GM21381 (cell line): ENCODE measurements around the gene PI4KB.
"Not testable (repeated sequence)": the region's sequence is repeated elsewhere in the genome, so short reads cannot be mapped to it uniquely, and the experiment has no call there.

ENCODE experiments used
- ATAC-seq: cut with Tn5 transposase; IDR thresholded peaks from one replicate; pipeline ENCODE4 v1.9.1; 2021; ENCODE audit warnings: mild to moderate bottlenecking, moderate library complexity; ENCODE audit not compliant: unreplicated experiment

PI4KB gene

DNA sequence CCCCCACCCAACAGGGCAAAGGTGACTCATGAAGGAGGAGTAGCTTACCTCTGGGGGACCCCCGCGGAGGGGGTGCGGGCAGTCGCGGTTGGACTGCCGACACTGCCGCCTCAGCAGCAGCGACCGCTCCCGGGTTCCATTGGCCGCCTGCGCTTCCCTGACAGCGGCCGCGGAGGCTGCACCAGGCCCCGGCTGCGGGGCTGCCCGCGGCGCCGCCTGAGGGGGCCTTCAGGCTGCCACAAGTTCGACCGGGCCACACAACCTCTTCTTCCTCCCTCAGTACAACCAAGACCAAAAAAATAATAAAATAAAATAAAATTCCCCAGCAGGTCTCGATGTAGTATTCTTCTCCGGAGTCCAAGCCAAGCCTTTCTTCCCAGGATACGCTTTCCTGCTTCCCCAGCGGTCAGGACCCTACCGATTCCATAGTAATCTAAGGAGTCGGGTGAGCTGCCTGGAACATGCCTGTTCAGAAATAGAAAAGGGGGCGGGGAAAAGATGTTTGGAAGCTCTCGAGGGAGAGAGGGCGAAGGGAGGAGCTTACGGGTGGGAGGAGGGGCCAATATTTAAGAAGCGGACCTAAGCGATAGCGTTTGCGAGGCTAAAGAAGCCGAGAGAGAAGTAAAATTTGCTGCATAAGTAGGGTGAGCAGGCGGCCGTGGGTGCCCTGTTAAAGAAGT lies at the start of gene PI4KB:
PI4KB (minus strand) TSS at position 194 of the 680 bp plus-strand sequence. CDS start 10,935 bp downstream, outside the sequence.
- peak; percentile 68 for ATAC-seq

DNA sequence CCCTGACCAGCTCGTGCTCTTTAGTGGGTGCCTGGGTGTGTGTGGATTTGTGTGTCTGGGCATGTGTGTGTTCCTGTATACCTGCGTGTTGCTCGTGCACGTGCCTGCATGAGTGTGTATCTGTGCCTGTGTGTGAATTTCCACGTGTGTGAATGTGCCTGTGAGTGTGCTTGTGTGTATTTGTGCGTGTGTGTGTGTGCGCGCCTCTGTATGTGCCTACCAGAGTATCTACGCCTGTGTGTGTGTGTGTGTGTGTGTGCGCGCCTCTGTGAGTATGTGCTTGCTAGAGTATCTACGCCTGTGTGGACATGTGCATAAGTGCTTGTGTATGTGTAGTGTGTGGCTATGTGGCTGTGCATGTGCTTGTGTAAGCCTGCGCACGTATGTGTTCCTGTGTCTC lies 46.0 kb upstream of the PI4KB start:
- ATAC-seq, result no peak

DNA sequence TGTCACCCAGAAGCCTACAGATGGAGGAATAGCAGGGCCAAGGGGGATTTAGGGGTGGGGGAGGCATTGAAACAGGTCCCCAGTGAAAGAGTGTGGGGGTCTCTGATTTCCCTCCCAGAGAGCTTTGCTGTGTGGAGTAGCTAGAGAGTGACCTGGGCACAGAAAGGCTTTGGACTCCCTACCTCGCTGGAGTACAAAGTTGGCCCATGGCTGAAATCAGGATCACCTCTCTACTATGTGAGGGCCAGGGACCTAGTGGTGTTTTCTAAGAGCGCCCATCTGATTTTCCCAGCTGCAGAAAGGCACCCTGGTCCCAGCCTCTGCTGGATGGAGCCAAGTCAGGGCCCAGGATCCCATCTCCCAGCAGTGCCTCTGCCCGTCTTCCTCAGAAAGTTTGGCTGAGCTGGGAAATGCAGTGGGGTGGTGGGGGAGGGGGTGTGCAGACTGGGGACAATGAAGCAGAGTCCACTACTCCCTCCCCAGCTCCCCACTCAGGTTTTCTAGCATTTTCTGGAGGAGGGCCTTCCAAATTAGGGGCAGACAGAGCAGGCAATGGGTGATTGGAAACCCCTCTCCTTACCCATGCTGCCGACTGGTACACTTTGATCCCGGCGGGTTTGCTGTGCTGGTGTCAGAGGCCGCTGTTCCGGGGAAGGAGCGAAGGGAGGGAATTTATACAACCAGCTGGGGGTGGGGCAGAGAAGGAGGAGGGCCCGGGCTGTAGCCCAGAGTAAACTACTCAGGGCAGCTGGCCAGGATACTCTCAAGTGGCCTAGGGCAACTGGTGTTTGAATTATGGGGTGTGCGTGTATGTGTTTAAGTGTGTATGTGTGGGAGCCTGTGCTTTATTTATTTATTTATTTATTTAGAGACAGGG lies 45.1 kb upstream of the PI4KB start, which contains the start of gene SELENBP1:
SELENBP1 (minus strand) TSS at position 648 of the 877 bp plus-strand sequence; CDS start at position 584, 64 bp downstream.
- ATAC-seq, result no peak

DNA sequence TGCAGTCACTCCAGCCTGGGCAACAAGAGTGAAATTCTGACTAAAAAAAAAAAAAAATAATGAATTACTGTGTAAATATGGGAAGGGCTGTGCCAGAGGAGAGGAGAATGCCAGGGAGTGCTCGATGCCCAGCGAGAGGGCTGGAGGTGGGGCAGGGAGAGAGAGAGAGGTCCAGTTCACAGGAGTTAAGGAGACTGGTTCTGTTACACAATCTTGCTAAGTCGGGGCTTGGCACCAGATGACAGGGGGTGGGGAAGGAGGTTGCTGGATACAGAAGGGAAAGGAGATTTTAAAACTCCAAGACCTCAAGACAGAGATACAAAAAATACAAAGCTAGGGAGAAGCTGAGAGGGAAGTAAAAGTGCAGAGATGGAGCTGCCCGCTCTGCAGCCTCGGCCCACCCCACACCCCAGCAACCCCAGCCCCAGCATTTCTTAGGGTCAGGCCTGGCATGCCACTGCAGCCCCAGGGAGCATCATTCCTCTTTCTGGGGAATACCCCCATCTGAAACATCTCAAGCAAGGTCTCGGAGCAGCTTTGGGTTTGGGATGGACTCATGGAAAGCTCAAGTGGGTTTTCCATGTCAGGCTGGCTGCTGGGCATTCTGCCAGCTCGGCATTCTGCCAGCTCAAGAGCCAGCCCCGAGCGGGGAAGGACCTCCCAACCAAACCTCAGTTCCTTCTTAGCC lies 44.3 kb upstream of the PI4KB start:
- ATAC-seq, result no peak

DNA sequence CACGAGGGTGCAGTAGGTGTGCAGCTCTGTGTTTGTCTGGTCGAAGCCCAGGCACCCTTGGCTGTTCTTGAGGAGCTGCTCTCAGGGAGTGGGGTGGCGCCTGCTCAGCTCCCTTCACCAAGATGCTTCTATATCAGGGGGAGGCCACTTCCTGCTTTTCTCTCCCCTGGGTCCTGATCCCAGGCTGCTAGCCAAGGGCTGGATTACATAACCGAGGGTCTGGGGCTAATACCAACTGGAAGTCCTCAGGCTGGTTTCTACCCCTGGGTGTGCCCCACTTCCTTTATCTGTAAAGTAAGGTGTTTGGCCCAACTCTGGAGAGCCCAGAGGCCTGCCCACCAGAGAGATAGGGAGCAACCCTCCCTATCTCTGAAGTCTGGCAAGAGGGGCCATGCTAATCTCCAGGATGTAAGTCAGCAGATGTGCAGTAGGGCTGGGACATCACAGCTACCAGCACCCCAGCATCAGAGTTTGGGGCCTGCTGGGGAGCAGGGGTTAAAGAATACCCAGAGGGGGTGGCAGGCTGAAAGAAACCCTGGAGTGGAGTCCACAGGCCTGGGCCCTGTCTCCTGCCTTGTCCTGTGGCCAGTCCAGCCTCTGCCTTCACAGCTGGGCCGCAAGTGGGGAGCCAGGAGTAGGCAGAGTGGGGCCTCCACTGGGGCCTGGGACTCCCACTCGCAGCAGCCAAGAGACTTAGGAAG lies 43.1 kb upstream of the PI4KB start:
- no peak for ATAC-seq

DNA sequence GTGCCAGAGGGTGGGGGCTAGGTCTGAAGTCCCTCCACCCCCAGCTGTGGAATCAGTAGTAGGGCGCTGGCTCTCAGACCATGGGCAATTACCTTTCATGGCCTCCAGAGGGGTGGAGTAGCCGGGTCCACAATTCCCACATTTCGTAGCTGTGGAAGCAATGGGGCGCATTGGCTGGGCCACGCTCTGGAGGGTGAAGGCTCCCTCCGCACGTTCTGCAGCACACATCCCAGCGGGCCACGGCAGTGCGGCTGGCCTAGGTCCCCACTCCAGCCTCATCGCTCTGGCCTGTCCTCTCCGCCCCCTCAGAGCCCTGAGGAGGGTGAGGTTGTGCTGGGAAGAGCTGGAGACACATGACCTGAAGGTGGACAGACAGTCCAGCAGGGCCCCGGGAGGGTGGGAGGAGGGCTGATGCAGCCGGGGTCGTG lies 42.4 kb upstream of the PI4KB start:
- no peak for ATAC-seq

DNA sequence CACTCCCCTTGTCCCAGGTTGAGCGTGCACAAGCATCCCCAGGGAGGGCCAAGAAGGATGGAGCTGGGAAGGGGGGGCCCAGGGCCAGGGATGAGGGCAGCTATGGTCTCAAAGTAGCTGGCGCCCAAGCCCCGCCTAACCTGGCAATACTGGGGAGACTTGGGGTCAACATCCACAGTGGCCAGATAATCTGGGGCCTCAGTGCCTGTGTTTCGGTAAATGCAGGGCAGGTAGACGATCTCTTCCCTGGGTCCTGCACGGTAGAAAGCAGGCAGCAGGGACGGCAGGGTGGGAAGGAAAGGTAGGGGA lies 42.0 kb upstream of the PI4KB start:
- ATAC-seq, result no peak

DNA sequence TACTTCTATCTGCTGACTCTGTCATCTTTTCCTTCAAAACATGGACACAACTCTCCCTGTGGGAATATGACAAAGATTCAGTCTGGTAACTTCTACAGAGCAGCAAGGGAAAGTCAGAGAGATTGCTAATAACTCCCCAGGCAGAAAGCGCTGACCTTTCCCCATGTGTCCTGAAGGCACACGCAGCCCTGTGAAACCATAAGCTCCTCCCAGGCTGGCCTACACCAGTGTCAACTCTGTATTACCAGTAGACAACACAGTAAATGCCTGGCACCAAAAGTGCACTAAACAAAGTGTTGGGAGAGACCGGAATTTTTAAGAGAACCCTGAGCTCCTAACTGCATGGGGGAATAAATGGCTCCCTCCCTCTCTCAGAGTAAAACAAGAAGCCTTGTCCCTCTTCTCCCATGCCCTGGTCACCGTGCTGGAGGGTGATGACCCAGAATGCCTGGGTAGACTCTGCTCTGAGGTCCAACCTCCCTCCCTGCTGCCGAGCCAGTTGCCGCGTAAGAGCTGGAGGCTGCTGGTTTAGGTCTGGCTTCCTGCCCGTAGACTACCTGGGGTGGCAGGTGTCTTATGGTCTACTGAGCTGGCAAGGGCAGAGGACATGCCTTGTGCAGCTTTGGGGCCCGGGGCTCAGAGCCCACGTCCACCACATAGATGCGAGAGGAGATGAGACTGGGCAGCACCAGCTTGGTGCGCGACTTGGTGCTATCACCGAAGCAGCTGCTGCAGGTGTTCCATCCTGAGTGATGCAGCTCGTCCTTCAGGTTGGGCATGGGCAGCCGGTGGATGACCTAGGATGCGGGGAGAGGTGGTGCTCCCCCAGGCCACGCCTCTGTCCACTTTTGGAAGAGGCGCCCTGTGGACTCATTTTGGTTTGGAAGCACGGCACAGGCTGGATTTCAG lies 41.4 kb upstream of the PI4KB start:
- no peak for ATAC-seq

DNA sequence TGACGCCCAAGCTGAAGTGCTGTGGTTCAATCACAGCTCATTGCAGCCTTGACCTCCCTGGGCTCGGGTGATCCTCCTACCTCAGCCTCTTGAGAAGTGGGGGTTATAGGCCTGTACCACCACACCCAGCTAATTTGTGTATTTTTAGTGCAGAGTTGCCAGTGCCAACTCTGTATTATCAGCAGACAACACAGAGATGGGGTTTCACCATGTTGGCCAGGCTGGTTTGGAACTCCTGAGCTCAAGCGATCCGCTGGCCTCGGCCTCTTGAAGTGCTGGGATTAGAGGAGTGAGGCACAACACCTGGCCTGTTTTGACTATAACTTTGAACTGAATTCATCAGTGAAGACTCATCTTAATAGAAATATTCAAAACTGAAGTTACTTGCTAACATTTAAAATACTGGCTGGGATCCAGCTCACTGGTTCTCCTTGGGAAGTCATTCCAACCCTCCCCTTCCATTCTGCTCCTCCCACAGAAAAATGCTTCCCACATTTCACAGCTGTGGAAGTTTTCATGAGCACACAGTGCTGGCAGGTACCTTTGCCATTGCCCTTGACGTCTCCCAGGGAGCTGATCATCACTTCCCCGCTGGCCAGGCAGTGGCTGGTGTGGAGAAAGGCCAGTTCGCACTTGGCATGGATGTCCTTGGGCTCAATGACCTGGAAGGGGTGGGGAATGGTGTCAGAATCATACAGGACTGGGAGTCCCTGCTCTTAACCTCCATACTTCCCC lies 40.6 kb upstream of the PI4KB start:
- no peak for ATAC-seq

DNA sequence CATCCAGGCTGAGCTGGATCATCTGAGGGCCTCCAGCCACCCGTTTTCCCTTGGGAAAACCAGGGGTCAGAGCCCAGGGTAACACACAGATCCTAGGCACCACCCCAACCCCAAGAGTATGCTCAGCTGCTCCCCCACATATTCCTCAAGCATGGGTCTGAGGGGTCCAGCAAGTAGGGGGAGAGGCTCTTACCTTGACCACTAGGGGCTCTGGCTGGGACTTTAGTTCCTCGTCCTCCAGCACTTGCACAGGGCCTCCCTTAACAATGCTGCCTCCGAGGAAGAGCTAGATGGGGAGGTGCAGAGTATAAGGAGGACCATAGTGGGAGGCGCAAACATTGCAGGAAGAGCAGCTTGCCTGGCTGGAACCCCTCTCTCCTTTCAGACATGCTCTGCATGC lies 37.8 kb upstream of the PI4KB start:
- no peak for ATAC-seq

DNA sequence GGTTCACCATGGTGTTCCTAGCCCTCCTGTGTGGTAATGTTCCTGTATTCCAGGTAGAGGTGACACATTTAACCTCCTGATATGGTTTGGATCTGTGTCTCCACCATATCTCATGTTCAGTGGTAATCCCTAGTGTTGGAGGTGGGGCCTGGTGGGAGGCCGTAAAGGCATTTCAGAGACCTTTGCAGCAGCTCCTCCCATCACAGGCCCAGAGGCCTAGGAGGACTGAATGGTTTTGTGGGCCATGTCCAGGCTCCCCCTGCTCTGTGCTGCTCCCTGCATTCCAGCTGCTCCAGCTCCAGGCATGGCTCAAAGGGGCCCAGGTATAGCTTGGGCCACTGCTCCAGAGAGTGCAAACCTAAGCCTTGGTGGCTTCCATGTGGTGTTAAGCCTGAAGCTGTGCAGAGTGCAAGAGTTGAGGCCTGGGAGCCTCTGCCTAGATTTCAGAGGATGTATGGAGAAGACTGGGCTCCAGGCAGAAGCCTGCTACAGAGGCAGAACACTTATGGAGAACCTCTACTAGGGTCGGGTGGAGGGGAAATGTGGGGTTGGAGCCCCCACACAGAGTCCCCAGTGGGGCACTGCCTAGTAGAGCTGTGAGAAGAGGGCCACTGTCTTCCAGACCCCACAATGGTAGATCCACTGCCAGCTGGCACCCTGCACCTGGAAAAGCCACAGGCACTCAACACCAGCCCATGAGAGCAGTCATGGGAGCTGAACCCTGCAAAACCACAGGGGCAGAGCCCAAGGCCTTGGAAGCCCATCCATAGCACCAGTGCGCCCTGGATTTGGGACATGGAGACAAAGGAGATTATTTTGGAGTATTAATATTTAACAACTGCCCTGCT lies 35.3 kb upstream of the PI4KB start:
- no peak for ATAC-seq

DNA sequence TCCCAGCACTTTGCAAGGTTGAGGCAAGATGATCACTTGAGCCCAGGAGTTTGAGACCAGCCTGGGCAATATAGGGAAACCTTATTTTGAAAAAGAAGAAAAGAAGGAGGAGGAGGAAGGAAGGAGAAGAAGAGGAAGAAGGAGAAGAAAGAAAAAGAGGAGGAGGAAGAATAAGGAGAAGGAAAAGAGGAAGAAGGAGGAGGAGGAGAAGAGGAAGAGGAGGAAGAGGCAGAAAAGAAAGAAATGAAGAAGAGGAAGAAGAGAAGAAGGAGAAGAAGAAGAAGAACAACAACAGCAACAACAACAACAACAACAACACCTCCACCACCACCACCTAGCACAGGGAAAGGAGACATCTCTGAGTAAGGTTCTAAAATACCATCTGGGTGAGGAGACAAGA lies 34.7 kb upstream of the PI4KB start:
- ATAC-seq, result no peak

DNA sequence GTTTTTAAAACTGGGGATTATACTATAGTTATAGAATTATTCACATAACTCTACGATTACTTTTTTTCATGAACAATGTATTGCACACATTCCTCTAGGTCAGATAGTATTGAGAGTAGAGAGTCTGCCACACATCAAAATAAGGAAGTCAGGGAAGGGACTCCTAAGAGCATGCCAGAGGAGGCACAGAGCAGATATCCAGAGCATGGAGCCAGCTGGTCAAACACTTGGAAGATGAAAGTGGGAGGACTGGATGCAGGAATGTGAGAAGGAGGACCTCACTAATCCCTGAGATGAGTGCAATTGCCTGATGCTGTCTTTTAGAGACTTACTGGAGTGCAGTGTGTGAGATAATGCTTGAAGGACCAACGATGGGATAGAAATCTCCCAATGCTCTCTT lies 29.5 kb upstream of the PI4KB start:
- no peak for ATAC-seq

DNA sequence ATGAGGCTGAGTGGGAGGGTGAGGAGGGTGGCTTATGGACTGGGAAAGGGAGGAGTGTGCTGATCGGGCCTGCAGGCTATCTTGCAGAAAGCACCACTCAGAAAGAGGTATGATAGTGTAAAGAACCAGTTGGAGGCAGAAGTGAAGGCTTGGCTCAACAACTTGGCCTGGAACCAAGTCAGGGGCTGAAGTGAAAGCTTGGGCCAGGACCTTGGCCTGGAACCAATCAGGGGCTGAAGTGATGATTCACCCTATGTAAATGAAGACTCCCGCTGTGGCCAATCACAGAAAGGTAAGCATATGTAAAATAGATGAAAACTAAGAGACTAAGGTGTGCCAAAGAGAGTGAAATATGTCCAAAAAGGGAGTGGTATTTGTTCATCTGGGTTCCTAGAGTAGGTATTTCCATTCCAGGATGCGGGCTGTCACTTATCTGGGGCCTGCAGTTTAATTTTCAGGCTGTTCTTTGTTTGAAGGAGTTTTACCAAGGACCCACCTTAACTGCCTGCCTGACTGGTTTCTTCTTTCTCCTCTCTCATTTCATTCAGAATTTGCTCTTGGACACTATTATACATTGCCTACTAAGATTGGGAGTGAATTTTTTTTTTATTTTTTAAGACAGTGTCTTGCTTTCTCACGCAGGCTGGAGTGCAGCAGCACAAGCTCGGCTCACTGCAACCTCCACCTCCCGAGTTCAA lies 25.0 kb upstream of the PI4KB start:
- ATAC-seq, result no peak

DNA sequence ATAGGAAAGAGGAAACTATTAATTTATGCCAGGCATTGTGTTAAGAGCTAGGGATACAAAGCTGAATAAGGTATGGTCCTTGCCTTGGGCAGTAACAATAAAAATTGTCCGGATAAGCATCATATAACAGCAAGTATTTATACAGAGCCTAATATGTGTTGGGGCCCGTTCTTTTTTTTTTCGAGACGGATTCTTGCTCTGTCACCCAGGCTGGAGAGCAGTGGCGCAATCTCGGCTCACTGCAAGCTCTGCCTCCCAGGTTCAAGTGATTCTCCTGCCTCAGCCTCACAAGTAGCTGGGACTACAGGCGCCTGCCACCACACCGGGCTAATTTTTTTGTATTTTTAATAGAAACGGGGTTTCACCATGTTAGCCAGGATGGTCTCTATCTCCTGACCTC lies 23.1 kb upstream of the PI4KB start:
- ATAC-seq, result not testable (repeated sequence)

DNA sequence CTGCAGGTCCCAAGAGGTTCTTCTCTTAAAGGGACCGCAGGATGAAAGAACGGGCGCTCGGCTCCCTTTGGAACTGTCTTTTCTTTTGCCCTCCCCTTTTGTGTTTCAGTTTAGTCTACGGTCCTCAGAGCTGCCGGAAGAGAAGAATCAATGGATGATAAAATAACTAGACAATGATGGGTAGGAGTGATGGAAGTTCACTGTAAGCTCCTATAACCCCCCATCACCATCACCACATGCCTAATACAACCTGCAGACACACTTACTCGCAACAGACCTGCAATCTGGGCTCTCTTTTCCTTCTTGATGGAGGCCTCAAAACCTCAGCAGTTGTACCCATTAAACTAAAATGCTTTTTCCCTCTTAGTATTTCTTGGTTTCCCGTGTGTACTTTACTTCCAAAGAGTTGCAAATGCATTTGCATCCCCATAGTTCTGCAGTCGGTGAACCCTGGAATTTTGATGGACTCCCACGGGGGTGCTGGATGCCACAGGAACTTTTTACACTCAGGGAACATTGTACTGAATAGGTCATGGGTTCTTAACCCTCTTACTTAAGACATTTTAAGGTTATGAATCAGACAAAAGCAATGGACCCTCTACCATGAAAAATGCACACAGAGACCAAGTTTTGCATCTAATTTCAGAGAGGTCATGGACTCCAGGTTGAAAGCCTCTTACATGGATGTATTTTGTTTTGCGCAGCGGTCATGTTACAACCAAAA lies 20.5 kb upstream of the PI4KB start:
- no peak for ATAC-seq
